Nephron (organoid): Measurements from ENCODE around the gene PDE4B.
"Not testable (repeated sequence)": the region's sequence is repeated elsewhere in the genome, so short reads cannot be mapped to it uniquely, and the experiment has no call there.

Experiments used
- H3K27ac Mint-ChIP-seq, 3 experiments: 2 replicates each; pipeline ENCODE4 v1.8.0; 2020; ENCODE audit warnings: mixed read lengths in 3 of 3, mild to moderate bottlenecking in 2 of 3, moderate library complexity in 1 of 3
- H3K27me3 Mint-ChIP-seq: 2 replicates; pipeline ENCODE4 v1.8.0; 2021; ENCODE audit warnings: low read depth, mild to moderate bottlenecking, moderate library complexity, mixed read lengths
- H3K36me3 Mint-ChIP-seq: 2 replicates; pipeline ENCODE4 v1.8.0; 2020; ENCODE audit warnings: low read depth, mixed read lengths
- H3K4me1 Mint-ChIP-seq: 2 replicates; pipeline ENCODE4 v1.8.0; 2020; ENCODE audit warnings: mixed read lengths
- H3K4me3 Mint-ChIP-seq, 3 experiments: 2 replicates each; pipeline ENCODE4 v1.8.0; 2020; ENCODE audit warnings: mild to moderate bottlenecking in 3 of 3, mixed read lengths in 3 of 3, moderate library complexity in 2 of 3
- H3K9me3 Mint-ChIP-seq: 2 replicates; pipeline ENCODE4 v1.8.0; 2020; ENCODE audit warnings: mixed read lengths
- TF ChIP-seq, protein P1 (sequence below), 3 experiments: fragments of 200-600 bp; sonication (generic); IDR thresholded peaks; one replicate each; pipeline ENCODE4 v1.5.0; 2021; ENCODE audit warnings: antibody characterized with exemption in 3 of 3; ENCODE audit not compliant: unreplicated experiment in 3 of 3

The PDE4B gene

DNA sequence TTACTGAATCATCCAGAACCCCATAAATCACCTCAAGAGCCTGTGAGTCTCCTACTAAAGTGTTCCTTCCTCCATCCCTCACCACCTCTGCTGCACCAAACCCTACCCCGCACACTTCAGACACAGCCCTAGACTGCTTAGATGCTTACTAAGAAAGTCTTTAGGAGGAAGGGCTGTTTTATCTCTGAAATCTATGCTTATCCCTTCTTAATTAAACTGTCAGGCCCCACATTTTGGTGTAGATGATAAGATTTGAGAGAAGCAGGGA, 524.5 kb downstream of the PDE4B start:
- no peaks in the 10 kb centered on the region for H3K27me3 Mint-ChIP-seq
- no peaks in the 10 kb centered on the region for H3K36me3 Mint-ChIP-seq
- no peak overlapping the region for H3K4me3 Mint-ChIP-seq
- TF ChIP-seq, protein P1, sequence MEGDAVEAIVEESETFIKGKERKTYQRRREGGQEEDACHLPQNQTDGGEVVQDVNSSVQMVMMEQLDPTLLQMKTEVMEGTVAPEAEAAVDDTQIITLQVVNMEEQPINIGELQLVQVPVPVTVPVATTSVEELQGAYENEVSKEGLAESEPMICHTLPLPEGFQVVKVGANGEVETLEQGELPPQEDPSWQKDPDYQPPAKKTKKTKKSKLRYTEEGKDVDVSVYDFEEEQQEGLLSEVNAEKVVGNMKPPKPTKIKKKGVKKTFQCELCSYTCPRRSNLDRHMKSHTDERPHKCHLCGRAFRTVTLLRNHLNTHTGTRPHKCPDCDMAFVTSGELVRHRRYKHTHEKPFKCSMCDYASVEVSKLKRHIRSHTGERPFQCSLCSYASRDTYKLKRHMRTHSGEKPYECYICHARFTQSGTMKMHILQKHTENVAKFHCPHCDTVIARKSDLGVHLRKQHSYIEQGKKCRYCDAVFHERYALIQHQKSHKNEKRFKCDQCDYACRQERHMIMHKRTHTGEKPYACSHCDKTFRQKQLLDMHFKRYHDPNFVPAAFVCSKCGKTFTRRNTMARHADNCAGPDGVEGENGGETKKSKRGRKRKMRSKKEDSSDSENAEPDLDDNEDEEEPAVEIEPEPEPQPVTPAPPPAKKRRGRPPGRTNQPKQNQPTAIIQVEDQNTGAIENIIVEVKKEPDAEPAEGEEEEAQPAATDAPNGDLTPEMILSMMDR (IDR thresholded peaks at IDR 0.05; ENCODE audit: unreplicated experiment in 3 of 3): no peak
- H3K4me1 Mint-ChIP-seq: peaks cover 11% of the 10 kb centered on the region
- H3K27ac Mint-ChIP-seq: peak overlapping the region in 1 of 3 experiments; percentile 41
- no peaks in the 10 kb centered on the region for H3K9me3 Mint-ChIP-seq

GRCh38 chr1:66320231-66320630, 527.5 kb downstream of the PDE4B start:
- TF ChIP-seq, protein P1 (IDR thresholded peaks at IDR 0.05; ENCODE audit: unreplicated experiment in 3 of 3): no peak
- Mint-ChIP-seq H3K36me3 (no peaks in the 10 kb centered on the region), H3K27ac (no peak overlapping the region), H3K9me3 (peaks cover 3% of the 10 kb centered on the region), H3K4me3 (no peak overlapping the region), H3K27me3 (no peaks in the 10 kb centered on the region), H3K4me1 (peaks cover 11% of the 10 kb centered on the region)

DNA sequence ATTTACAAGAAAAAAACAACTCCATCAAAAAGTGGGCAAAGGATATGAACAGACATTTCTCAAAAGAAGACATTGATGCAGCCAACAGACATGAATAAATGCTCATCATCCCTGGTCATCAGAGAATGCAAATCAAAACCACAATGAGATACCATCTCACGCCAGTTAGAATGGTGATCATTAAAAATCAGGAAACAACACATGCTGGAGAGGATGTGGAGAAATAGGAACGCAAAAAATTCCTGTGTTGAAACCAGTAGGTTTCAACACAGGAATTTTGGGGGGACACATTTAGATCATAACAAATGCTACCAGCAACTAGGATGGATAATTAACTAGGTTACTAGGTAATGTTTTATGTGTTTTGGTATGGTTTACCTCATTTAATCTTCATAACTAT, 529.8 kb downstream of the PDE4B start:
- H3K4me1 Mint-ChIP-seq, H3K9me3 Mint-ChIP-seq, H3K36me3 Mint-ChIP-seq, H3K27ac Mint-ChIP-seq, H3K27me3 Mint-ChIP-seq, H3K4me3 Mint-ChIP-seq: not testable (repeated sequence)

- Mint-ChIP-seq H3K9me3 (peaks cover 3% of the 10 kb centered on the region), H3K4me1 (no peaks in the 10 kb centered on the region), H3K27me3 (peaks cover 4% of the 10 kb centered on the region), H3K27ac (no peak overlapping the region), H3K36me3 (no peaks in the 10 kb centered on the region), H3K4me3 (no peak overlapping the region)
- TF ChIP-seq, protein P1 (IDR thresholded peaks at IDR 0.05; ENCODE audit: unreplicated experiment in 3 of 3): no peak
Observed at GRCh38 chr1:66323958-66324625, 531.4 kb downstream of the PDE4B start.

GRCh38 chr1:66325594-66326380, 533.1 kb downstream of the PDE4B start:
- Mint-ChIP-seq H3K27me3 (peaks cover 4% of the 10 kb centered on the region), H3K4me3 (no peak overlapping the region), H3K4me1 (peaks cover 6% of the 10 kb centered on the region), H3K27ac (no peak overlapping the region), H3K9me3 (peaks cover 3% of the 10 kb centered on the region), H3K36me3 (no peaks in the 10 kb centered on the region)
- TF ChIP-seq, protein P1 (IDR thresholded peaks at IDR 0.05; ENCODE audit: unreplicated experiment in 3 of 3): no peak

GRCh38 chr1:66326867-66327266, 534.2 kb downstream of the PDE4B start:
- Mint-ChIP-seq H3K4me3 (no peak overlapping the region), H3K27ac (no peak overlapping the region), H3K27me3 (peaks cover 4% of the 10 kb centered on the region), H3K4me1 (peaks cover 11% of the 10 kb centered on the region), H3K36me3 (no peaks in the 10 kb centered on the region), H3K9me3 (peaks cover 3% of the 10 kb centered on the region)
- TF ChIP-seq, protein P1 (IDR thresholded peaks at IDR 0.05; ENCODE audit: unreplicated experiment in 3 of 3): no peak
